Astrocyte (in vitro differentiated cells and primary cell): ENCODE measurements around the gene HMG20A.

Experiments used
- CTCF ChIP-seq: IDR thresholded peaks from 2 replicates; pipeline ENCODE4 v1.5.1; 2011; ENCODE audit warnings: low read depth, mild to moderate bottlenecking, inconsistent platforms, low read length, moderate library complexity; ENCODE audit not compliant: insufficient read depth
- EZH2 ChIP-seq: IDR thresholded peaks from 2 replicates; pipeline ENCODE4 v1.6.1; 2012; ENCODE audit warnings: mild to moderate bottlenecking, low read length, inconsistent platforms; ENCODE audit not compliant: insufficient read depth

DNA sequence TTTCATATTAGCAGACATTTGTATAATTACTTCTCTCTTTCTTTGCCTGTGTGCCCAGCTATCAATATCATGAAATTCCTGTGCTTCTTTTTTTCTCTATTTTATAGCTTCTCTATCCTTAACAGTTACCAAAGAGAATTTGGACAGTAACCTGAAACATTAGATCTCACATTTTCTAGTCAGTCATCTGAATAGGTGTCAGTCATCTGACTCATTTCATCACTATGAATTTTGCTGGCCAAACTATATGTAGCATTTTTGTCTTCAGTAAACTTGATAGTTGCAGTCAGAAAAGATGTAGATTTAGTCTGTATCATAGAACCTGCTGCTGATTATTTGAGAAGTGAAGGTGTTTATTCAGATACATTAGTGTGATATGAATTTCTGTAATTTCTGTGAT is 52.6 kb downstream of the HMG20A start:
- TF ChIP-seq CTCF (no peak), EZH2 (no peak)
